ENCODE measurements around the gene UBXN4.
"Not testable (repeated sequence)": the region's sequence is repeated elsewhere in the genome, so short reads cannot be mapped to it uniquely, and the experiment has no call there.

UBXN4 gene

GRCh38 chr2:135800513-135801460 lies 59.1 kb downstream of the UBXN4 start:
- no peak overlapping the region for H3K4me3 ChIP-seq (replicated peaks in 1 of 2; ENCODE audit: low read depth in 2 of 2, low read length in 2 of 2)
- DNase-seq (ENCODE audit: low read depth in 2 of 2), result no peak
- no peak for TF ChIP-seq CTCF (IDR thresholded peaks at IDR 0.05; ENCODE audit: low read depth, low read length)

GRCh38 chr2:135802350-135802749 lies 60.7 kb downstream of the UBXN4 start:
- no peak overlapping the region for H3K4me3 ChIP-seq (replicated peaks in 1 of 2; ENCODE audit: low read depth in 2 of 2, low read length in 2 of 2)
- no peak for TF ChIP-seq CTCF (IDR thresholded peaks at IDR 0.05; ENCODE audit: low read depth, low read length)
- no peak for DNase-seq (ENCODE audit: low read depth in 2 of 2)

- no peak overlapping the region for H3K4me3 ChIP-seq (replicated peaks in 1 of 2; ENCODE audit: low read depth in 2 of 2, low read length in 2 of 2)
- DNase-seq (ENCODE audit: low read depth in 2 of 2), result no peak
- no peak for TF ChIP-seq CTCF (IDR thresholded peaks at IDR 0.05; ENCODE audit: low read depth, low read length)
Observed at GRCh38 chr2:135803278-135803677, 61.6 kb downstream of the UBXN4 start.

- not testable (repeated sequence) for H3K4me3 ChIP-seq (replicated peaks in 1 of 2; ENCODE audit: low read depth in 2 of 2, low read length in 2 of 2)
Observed at GRCh38 chr2:135807874-135808273, 66.2 kb downstream of the UBXN4 start.

GRCh38 chr2:135812907-135813511 lies 71.4 kb downstream of the UBXN4 start:
- DNase-seq (ENCODE audit: low read depth in 2 of 2), result no peak
- no peak for TF ChIP-seq CTCF (IDR thresholded peaks at IDR 0.05; ENCODE audit: low read depth, low read length)
- no peak overlapping the region for H3K4me3 ChIP-seq (replicated peaks in 1 of 2; ENCODE audit: low read depth in 2 of 2, low read length in 2 of 2)

More at GRCh38 chr2:135807874-135808273, 66.2 kb downstream of the UBXN4 start:
- not testable (repeated sequence) for DNase-seq (ENCODE audit: low read depth in 2 of 2)

- no peak overlapping the region for H3K4me3 ChIP-seq (replicated peaks in 1 of 2; ENCODE audit: low read depth in 2 of 2, low read length in 2 of 2)
- TF ChIP-seq CTCF (IDR thresholded peaks at IDR 0.05; ENCODE audit: low read depth, low read length), result no peak
Observed at GRCh38 chr2:135815269-135815668, 73.6 kb downstream of the UBXN4 start.

GRCh38 chr2:135817466-135817865 lies 75.8 kb downstream of the UBXN4 start:
- DNase-seq (ENCODE audit: low read depth in 2 of 2), result no peak
- H3K4me3 ChIP-seq (replicated peaks in 1 of 2; ENCODE audit: low read depth in 2 of 2, low read length in 2 of 2), result no peak overlapping the region
- TF ChIP-seq CTCF (IDR thresholded peaks at IDR 0.05; ENCODE audit: low read depth, low read length), result no peak

More at GRCh38 chr2:135815269-135815668, 73.6 kb downstream of the UBXN4 start:
- DNase-seq (ENCODE audit: low read depth in 2 of 2), result no peak
